Stomach smooth muscle (tissue), 2 donors: ENCODE measurements around the gene NEK6.

Experiments used
- H3K27ac ChIP-seq: one replicate; pipeline ENCODE4 v1.7.0; 2013; ENCODE audit warnings: mild to moderate bottlenecking, low read length, inconsistent platforms
- H3K27me3 ChIP-seq, 2 donors: one replicate each; pipeline ENCODE4 v1.7.0; 2013; ENCODE audit warnings: low read length in 2 of 2; ENCODE audit not compliant: insufficient read depth in 2 of 2, control insufficient read depth in 1 of 2
- H3K36me3 ChIP-seq, 2 donors: one replicate each; pipeline ENCODE4 v1.7.0; 2013; ENCODE audit warnings: low read length in 2 of 2; ENCODE audit not compliant: control insufficient read depth in 2 of 2, insufficient read depth in 2 of 2
- H3K4me1 ChIP-seq: one replicate; pipeline ENCODE4 v1.7.0; 2013; ENCODE audit warnings: low read length; ENCODE audit not compliant: control insufficient read depth, insufficient read depth
- H3K4me3 ChIP-seq, 2 donors: one replicate each; pipeline ENCODE4 v1.7.0; 2013; ENCODE audit warnings: low read length in 2 of 2
- H3K9ac ChIP-seq, 2 donors: one replicate each; pipeline ENCODE4 v1.7.0; 2013; ENCODE audit warnings: low read length in 2 of 2, mild to moderate bottlenecking in 1 of 2
- H3K9me3 ChIP-seq, 2 donors: one replicate each; pipeline ENCODE4 v1.7.0; 2013; ENCODE audit warnings: low read length in 2 of 2; ENCODE audit not compliant: control insufficient read depth in 2 of 2
- donor health status: healthy.
- donor health status: Pancreatic carcinoma.

NEK6 gene

DNA sequence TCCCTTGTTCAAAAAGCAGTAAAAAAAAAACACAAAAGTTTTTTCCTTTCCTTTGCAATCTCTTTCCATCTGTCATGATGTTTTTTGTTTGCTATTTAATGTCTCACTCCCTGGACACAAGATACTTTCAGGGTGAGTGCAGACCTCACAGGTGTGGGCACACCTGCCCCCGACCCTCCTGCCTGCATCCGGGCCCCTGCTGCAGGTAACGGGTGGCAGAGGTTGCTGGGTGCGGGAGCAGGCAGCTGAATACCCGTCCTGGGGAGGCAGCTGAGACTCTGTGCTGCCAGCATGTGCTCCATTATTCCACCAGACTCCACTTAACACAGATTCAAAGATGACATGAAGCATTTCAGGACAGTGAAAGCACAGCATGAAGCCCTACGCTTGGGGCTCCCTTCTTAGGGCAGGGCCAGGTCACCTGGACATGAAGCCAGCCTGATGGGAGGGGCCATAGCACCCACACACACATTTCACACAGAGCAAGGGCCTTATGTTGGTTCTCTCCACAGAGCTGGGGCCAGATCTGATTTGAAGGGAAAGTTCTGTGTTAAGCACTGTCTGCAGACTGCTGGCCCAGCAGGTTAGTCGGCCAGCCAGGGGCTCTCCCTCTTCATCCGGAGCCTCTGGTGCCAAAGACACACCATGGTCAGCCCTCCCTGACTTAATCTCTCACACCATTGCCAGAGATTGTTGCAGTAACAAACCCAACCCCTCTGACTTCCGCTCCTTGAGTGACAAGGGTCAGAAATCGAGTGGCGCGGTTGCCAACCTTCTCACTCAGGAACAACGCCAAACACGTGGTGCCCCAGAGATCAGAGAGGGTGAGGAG, 13.0 kb downstream of the NEK6 start:
- H3K4me3 ChIP-seq = peak overlapping the region in 1 of 2 donors; percentile 15
- no peaks in the 10 kb centered on the region for H3K9me3 ChIP-seq
- H3K36me3 ChIP-seq = no peaks in the 10 kb centered on the region
- H3K4me1 ChIP-seq = peaks cover 57% of the 10 kb centered on the region
- H3K9ac ChIP-seq = no peak overlapping the region
- H3K27ac ChIP-seq = no peak overlapping the region
- H3K27me3 ChIP-seq = no peaks in the 10 kb centered on the region

DNA sequence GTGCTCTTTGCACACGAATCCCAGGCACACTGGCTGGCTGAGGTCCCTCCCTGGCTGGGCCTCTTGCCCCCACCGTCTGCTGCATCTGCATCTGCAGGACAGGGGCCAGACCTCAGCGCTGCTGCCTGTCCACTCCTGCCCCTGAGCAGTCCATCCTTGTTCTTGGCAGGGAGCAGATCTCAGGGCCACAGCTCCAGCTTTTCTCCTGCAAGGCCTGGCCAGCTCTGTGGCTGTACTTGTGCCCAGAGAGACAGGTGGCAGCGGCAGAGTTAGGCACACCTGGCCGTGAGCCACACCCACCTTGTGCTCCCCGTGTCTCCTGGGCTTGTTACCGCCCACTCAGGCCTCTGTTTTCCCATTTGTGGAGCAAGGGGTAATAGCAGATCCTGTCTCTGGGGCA, 13.9 kb downstream of the NEK6 start:
- H3K36me3 ChIP-seq = no peaks in the 10 kb centered on the region
- no peak overlapping the region for H3K9ac ChIP-seq
- no peak overlapping the region for H3K4me3 ChIP-seq

DNA sequence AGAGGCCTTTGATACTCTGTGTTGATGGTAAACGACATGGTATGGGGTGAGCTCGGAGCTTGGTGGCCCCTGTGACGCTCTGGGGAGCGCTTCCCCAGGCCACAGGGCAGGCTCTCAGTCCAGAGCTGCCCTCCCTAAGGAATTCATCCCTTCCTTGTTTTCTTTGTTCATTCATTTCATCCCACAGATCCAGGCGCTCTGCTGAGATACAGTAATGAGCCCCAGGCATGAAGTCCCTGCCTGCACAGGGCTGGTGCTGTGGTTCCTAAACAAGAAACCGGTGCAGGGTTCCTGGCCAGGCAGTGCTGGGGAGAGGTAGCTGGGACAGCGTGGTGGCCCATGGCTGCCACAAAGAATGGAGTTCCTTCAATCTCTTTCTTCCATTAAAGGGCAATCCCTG, 14.4 kb downstream of the NEK6 start:
- no peak overlapping the region for H3K9ac ChIP-seq

More for the DNA sequence above, 13.9 kb downstream of the NEK6 start:
- Histone ChIP-seq H3K4me1 (peaks cover 52% of the 10 kb centered on the region), H3K27ac (peak overlapping the region; percentile 60), H3K9me3 (no peaks in the 10 kb centered on the region), H3K27me3 (no peaks in the 10 kb centered on the region)

DNA sequence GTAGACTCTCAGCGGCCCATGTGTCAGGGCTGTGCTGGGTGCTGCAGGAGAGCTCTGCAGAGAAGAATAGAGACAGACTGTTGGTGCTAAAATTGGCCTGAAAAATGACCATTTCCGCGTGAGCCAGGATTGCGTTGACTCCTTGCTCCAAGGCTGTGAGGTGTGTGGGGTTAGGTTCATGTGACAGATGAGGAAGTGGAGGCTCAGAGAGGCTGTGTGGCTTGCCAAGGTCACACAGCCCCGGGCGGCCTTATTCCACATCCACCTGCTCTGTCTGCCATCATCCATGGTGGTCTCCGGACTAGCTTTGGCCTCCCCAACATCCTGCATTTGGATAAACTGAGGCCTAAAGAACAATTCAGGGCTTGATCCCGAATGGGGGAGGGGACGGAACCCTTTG, 15.2 kb downstream of the NEK6 start:
- Histone ChIP-seq H3K27me3 (no peaks in the 10 kb centered on the region), H3K4me3 (no peak overlapping the region), H3K9ac (peak overlapping the region; percentile 23 to 55), H3K9me3 (no peaks in the 10 kb centered on the region), H3K27ac (peak overlapping the region; percentile 60), H3K4me1 (peaks cover 47% of the 10 kb centered on the region), H3K36me3 (no peaks in the 10 kb centered on the region)

More for the DNA sequence above, 14.4 kb downstream of the NEK6 start:
- H3K27ac ChIP-seq = peak overlapping the region; percentile 60
- peaks cover 50% of the 10 kb centered on the region for H3K4me1 ChIP-seq
- H3K27me3 ChIP-seq = no peaks in the 10 kb centered on the region
- no peaks in the 10 kb centered on the region for H3K9me3 ChIP-seq
- H3K4me3 ChIP-seq = no peak overlapping the region
- no peaks in the 10 kb centered on the region for H3K36me3 ChIP-seq

DNA sequence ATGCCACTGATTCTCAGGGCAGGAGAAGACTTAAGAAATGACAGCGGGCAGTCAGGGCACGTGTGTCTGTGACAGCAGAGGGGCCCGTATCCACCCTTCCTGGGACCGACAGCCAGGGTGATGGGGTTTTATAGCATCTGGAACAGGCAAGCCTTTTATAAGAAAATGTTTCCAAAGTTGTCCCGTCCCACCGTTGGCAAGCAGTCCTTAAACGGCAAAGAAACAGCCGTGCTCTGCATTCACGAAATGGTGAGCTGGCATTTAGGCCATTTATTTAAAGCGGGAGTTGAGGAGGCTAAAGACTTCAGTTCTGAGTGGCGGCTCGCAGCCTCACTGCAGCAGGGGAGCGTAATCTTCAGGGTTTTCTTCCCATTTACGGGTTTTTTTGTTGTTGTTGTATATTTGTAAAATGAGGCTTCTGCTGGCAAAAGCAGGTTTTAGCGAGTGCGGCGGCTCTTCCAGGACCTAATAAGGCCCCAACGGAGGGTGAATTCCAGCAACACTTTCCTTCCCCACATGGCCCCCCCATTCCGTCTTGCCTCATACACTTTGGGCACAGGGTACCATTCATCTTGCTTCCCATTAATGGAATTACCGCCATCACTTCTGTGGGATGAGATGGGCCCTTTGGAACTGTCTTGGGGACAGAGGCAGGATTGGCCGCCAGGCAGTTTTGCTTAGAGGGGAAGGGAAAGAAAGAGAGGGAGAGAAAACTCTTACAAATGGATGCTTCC, 15.8 kb downstream of the NEK6 start:
- Histone ChIP-seq H3K36me3 (no peaks in the 10 kb centered on the region), H3K4me1 (peaks cover 53% of the 10 kb centered on the region), H3K9me3 (no peaks in the 10 kb centered on the region), H3K27ac (peak overlapping the region; percentile 60), H3K27me3 (no peaks in the 10 kb centered on the region), H3K9ac (peak overlapping the region; percentile 23 to 55), H3K4me3 (no peak overlapping the region)

DNA sequence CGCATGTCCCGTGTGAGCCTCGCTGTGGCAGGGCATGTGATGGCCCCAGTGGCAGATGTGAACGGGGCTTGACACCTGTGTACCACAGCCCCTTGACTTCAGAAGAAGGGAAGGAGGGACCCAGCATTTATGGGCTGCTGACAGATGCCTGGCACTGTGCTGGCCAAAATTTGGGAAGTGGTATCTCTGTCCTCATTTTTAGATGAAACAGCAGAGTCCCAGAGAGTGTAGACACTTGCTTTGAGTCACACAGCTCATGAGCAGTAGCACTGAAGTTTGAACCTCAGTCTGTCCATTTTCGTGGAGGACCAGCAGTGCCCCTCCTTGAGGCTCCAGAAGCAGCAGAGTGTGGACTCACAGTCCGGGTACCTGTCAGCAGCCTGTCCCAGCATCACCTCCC, 16.5 kb downstream of the NEK6 start:
- H3K4me1 ChIP-seq = peaks cover 54% of the 10 kb centered on the region
- H3K36me3 ChIP-seq = no peaks in the 10 kb centered on the region
- no peak overlapping the region for H3K9ac ChIP-seq
- H3K27me3 ChIP-seq = no peaks in the 10 kb centered on the region
- H3K9me3 ChIP-seq = no peaks in the 10 kb centered on the region
- H3K4me3 ChIP-seq = no peak overlapping the region
- H3K27ac ChIP-seq = peak overlapping the region; percentile 60

DNA sequence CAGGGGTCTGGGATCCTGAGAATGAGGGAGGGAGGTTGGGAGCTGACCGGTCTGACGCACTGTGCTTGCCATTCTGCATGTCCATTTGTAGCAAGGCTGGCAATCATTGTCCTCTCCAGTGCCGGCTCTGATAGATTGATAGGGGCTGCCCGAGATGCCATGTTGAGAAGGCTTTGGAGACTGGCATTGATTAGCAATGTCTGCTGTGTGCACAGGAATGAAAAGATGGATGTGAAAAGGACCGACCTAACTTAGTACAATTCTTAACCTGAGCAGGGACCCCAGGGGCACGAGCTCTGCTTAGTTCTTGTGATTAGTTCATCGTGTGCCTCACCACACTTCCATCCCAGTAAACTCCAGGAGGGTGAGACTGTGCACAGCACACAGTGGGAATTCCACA, 17.0 kb downstream of the NEK6 start:
- Histone ChIP-seq H3K27ac (no peak overlapping the region), H3K36me3 (no peaks in the 10 kb centered on the region), H3K9ac (no peak overlapping the region), H3K9me3 (no peaks in the 10 kb centered on the region), H3K4me1 (peaks cover 58% of the 10 kb centered on the region), H3K27me3 (no peaks in the 10 kb centered on the region), H3K4me3 (no peak overlapping the region)

DNA sequence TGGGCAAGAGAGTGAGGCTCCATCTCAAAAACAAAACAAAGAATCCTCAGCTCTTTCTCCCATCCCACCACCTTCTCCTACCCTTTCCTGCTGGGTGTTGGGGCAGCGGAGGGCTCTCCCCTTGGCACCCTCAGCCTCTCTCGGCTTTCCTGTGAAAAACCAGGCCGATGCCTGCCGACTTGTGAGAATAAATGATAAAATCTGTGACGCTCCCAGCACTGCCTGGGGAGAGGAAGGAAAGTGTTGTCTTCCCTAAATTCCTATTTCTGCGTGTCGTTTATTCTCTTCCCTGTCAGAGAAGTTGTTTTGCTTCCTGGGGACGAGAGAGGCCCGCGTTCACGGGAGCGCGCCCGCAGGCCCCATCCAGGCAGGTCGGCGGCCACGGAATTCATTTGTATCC, 19.7 kb downstream of the NEK6 start:
- Histone ChIP-seq H3K9ac (no peak overlapping the region), H3K36me3 (no peaks in the 10 kb centered on the region), H3K4me1 (peaks cover 52% of the 10 kb centered on the region), H3K27ac (no peak overlapping the region), H3K27me3 (no peaks in the 10 kb centered on the region), H3K9me3 (no peaks in the 10 kb centered on the region), H3K4me3 (no peak overlapping the region)

DNA sequence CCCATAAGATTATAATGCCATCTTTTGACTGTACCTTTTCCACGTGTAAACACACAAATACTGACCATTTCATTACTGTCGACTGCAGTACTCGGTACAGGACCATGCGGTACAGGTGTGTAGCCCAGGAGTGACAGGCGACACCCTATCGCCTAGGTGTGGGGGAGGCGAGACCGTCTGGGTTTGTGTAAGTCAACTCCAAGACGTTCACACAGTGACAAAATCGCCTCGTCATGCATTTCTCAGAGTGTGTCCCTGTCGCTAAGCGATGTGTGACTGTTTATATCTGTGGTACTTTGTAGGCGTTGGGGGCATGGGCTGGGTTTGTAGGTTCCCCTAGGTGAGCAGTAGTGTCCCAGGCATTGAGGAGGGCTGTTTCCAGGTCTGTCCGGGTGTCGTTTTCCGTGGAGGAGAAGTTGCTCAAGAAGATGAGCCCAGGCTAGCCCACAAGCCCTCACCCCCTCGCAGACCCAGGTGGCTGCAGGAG, 20.3 kb downstream of the NEK6 start:
- H3K9me3 ChIP-seq = no peaks in the 10 kb centered on the region
- H3K4me3 ChIP-seq = no peak overlapping the region
- H3K4me1 ChIP-seq = peaks cover 52% of the 10 kb centered on the region
- no peaks in the 10 kb centered on the region for H3K27me3 ChIP-seq
- no peaks in the 10 kb centered on the region for H3K36me3 ChIP-seq
- no peak overlapping the region for H3K27ac ChIP-seq
- no peak overlapping the region for H3K9ac ChIP-seq

DNA sequence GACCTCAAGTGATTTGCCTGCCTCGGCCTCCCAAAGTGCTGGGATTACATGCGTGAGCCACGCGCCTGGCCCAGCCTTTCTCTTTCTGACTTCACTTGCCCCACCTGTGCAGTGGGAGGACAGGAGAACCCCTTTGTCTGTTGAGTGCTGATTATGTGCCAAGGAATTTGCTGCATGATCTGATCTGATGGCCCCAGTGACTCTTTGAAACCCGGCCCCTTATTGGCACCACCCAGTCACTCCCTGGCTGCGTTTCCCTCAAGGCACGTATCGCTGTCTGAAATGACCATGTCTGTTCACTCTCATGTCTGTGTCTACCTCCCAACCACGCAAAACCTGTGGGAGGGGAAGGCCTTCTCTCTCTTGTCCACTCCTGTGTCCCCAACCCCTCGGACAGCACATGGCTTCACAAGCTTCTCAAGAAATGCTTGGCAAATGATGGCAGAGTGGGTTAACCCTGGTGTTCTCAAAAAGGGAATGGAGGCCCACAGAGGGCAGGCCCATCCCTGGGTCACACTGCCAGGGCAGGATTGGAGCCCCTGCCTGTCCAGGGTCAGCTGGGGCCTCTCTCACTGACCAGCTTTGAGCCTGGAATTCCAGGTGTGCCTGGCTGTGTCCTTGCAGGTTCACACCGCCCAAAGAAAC, 21.9 kb downstream of the NEK6 start:
- peaks cover 46% of the 10 kb centered on the region for H3K4me1 ChIP-seq
- H3K4me3 ChIP-seq = no peak overlapping the region
- no peak overlapping the region for H3K9ac ChIP-seq
- H3K36me3 ChIP-seq = no peaks in the 10 kb centered on the region
- peak overlapping the region; percentile 49 for H3K27ac ChIP-seq
- H3K27me3 ChIP-seq = no peaks in the 10 kb centered on the region
- no peaks in the 10 kb centered on the region for H3K9me3 ChIP-seq
